ENCODE data around the gene PRDM16. TPM values are rescaled to one million over a fixed set of nuclear protein-coding genes. Genes with fewer than 3 reads are reported as not detected.

PRDM16 gene
- total RNA-seq, 1 donor from 2014 or later = 18.3 TPM

GRCh38 chr1:3474016-3474415 lies 405.0 kb downstream of the PRDM16 start:
- Mint-ChIP-seq H3K9me3 (ENCODE audit: low read depth) (no peaks in the 10 kb centered on the region), H3K4me3 (ENCODE audit: unreplicated experiment) (no peak overlapping the region), H3K36me3 (ENCODE audit: low read depth) (no peaks in the 10 kb centered on the region), H3K4me1 (ENCODE audit: low read depth) (peaks cover 35% of the 10 kb centered on the region), H3K27ac (ENCODE audit: unreplicated experiment) (no peak overlapping the region), H3K27me3 (ENCODE audit: low read depth) (no peaks in the 10 kb centered on the region)
- DNase-seq (ENCODE audit: low spot score) = no peak
- TF ChIP-seq, protein P1, sequence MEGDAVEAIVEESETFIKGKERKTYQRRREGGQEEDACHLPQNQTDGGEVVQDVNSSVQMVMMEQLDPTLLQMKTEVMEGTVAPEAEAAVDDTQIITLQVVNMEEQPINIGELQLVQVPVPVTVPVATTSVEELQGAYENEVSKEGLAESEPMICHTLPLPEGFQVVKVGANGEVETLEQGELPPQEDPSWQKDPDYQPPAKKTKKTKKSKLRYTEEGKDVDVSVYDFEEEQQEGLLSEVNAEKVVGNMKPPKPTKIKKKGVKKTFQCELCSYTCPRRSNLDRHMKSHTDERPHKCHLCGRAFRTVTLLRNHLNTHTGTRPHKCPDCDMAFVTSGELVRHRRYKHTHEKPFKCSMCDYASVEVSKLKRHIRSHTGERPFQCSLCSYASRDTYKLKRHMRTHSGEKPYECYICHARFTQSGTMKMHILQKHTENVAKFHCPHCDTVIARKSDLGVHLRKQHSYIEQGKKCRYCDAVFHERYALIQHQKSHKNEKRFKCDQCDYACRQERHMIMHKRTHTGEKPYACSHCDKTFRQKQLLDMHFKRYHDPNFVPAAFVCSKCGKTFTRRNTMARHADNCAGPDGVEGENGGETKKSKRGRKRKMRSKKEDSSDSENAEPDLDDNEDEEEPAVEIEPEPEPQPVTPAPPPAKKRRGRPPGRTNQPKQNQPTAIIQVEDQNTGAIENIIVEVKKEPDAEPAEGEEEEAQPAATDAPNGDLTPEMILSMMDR (IDR thresholded peaks at IDR 0.05) = no peak

- Mint-ChIP-seq H3K9me3 (ENCODE audit: low read depth) (no peaks in the 10 kb centered on the region), H3K27ac (ENCODE audit: unreplicated experiment) (no peak overlapping the region), H3K36me3 (ENCODE audit: low read depth) (no peaks in the 10 kb centered on the region), H3K4me1 (ENCODE audit: low read depth) (peaks cover 35% of the 10 kb centered on the region), H3K27me3 (ENCODE audit: low read depth) (no peaks in the 10 kb centered on the region), H3K4me3 (ENCODE audit: unreplicated experiment) (no peak overlapping the region)
- no peak for DNase-seq (ENCODE audit: low spot score)
- TF ChIP-seq, protein P1 (IDR thresholded peaks at IDR 0.05) = no peak
Observed at GRCh38 chr1:3474421-3474820, 405.4 kb downstream of the PRDM16 start.

DNA sequence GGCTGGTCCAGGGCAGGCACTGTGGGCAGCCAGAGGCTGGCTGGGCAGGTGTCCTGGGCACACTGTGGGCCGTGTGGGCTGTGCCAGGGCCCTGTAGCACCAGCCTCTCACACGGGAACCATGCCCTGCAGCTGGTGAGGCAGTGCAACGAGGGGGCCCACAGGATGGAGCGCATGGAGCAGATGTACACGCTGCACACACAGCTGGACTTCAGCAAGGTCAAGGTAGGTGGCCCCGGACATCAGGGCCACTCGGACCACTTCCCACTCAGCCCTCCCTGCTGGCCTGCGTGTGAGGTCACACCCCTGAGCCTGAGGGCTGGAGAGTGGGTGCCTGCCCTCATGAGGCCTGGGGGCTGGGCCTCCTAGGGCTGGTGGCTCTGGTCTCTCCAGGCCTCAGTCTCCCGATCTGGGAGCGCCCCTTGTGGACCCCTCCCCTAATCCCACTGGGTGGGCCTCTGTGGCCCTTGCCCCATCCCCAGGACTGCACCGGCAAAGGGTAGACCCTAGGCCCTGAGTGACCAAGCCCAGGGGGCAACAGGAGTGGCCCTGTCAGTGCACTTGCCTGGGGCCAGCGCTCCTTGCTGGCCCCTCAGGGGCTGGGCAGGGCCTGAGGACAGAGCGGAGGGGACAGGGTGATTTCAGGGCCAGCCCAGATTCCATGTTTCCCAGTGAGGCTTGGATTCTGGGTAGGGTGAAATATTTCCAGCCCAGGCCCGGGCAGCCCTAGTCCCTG lies 407.0 kb downstream of the PRDM16 start:
- no peaks in the 10 kb centered on the region for H3K9me3 Mint-ChIP-seq (ENCODE audit: low read depth)
- no peak overlapping the region for H3K4me3 Mint-ChIP-seq (ENCODE audit: unreplicated experiment)
- TF ChIP-seq, protein P1 (IDR thresholded peaks at IDR 0.05) = no peak
- H3K36me3 Mint-ChIP-seq (ENCODE audit: low read depth) = no peaks in the 10 kb centered on the region
- H3K4me1 Mint-ChIP-seq (ENCODE audit: low read depth) = peaks cover 25% of the 10 kb centered on the region
- DNase-seq (ENCODE audit: low spot score) = no peak
- H3K27me3 Mint-ChIP-seq (ENCODE audit: low read depth) = no peaks in the 10 kb centered on the region
- H3K27ac Mint-ChIP-seq (ENCODE audit: unreplicated experiment) = no peak overlapping the region

DNA sequence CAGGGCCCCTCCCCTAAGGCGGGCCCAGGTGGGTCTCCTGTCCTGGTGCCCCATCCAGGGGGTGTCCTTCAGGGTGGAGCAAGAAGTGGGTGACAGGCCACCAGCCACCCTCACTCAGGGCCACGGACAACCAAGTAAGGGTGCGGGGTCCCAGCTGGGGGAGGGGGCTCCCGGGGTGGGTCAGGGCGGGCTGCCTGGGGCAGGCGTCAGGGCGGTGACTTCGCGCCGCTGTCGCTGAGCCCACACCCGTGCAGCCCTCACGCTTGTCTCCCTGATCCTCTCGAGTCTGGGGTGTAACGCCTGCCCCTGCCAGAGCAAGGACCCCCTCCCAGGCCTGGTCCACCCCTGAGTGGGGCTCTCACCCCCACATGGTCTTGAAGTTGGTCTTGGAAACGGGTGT lies 407.7 kb downstream of the PRDM16 start:
- no peak overlapping the region for H3K4me3 Mint-ChIP-seq (ENCODE audit: unreplicated experiment)
- no peaks in the 10 kb centered on the region for H3K9me3 Mint-ChIP-seq (ENCODE audit: low read depth)
- H3K4me1 Mint-ChIP-seq (ENCODE audit: low read depth) = peaks cover 19% of the 10 kb centered on the region
- no peak overlapping the region for H3K27ac Mint-ChIP-seq (ENCODE audit: unreplicated experiment)
- H3K27me3 Mint-ChIP-seq (ENCODE audit: low read depth) = no peaks in the 10 kb centered on the region
- no peak for DNase-seq (ENCODE audit: low spot score)
- TF ChIP-seq, protein P1 (IDR thresholded peaks at IDR 0.05) = no peak
- no peaks in the 10 kb centered on the region for H3K36me3 Mint-ChIP-seq (ENCODE audit: low read depth)

DNA sequence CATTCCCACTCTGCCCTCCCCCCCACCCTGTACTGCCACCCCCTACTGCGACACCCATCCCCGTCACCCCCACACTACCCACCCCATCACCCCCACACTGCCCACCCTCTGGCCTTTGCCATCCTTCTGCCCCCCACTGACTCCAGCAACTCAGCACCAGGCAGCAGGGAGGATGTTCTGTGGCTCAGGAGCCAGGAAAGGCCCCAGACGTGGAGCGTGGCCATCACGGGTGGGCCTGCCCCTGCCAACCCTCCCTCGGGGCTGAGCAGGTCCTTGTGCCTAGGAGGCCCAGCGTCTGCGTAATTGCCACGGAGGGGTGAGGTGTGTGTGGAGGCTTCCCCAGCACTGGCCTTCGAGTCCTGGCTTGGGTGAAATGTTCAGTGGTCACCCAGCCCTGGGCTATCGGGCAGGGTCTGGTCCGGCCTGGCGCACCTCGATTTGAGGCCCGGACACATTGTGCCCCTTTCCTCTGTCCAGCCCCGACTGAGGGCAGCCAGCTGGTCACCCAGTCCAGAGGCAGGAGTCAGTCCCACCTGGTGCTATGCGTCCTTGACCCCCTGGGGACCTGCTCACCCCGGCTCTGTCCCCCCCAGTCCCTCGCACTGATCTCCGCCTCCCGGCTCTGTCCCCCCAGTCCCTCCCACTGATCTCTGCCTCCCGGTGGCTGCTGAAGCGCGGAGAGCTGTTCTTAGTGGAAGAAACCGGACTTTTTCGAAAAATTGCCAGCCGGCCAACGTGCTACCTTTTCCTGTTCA lies 408.4 kb downstream of the PRDM16 start:
- Mint-ChIP-seq H3K9me3 (ENCODE audit: low read depth) (no peaks in the 10 kb centered on the region), H3K4me1 (ENCODE audit: low read depth) (peaks cover 13% of the 10 kb centered on the region), H3K4me3 (ENCODE audit: unreplicated experiment) (no peak overlapping the region), H3K27me3 (ENCODE audit: low read depth) (no peaks in the 10 kb centered on the region), H3K36me3 (ENCODE audit: low read depth) (no peaks in the 10 kb centered on the region), H3K27ac (ENCODE audit: unreplicated experiment) (peak overlapping the region; percentile 8)
- no peak for DNase-seq (ENCODE audit: low spot score)
- TF ChIP-seq, protein P1 (IDR thresholded peaks at IDR 0.05) = no peak
